ENCODE data around the gene CLSTN2. TPM values are rescaled to one million over a fixed set of nuclear protein-coding genes. Genes with fewer than 3 reads are reported as not detected.
A peak's percentile ranks its signal among the peaks of the same experiment; 100 is the strongest.

The CLSTN2 gene
- total RNA-seq, 1 experiment from 2014 or later: not detected

DNA sequence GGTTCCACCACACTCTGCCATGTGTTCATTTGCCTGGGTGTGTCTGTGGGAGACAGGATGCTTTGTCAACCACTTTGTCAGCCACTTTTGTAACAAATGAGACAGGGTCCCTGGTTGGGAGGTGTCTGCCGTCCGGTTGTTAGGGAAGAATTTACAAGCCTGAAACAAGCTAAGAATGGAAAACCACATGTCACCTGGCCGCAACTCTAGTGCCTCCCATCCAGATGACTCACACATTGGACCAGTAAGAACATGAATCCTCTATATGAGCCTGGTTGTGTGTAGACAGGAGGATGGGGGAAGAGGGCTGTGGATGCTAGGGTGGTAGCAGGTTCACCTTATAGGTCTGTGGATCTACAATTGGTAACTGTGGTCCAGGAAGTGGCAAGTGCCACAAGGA lies 335.3 kb downstream of the CLSTN2 start:
- ChIA-PET CTCF (no interaction called here), POLR2A (ENCODE audit: unreplicated experiment) (no interaction called here)
- Histone ChIP-seq H3F3A (ENCODE audit: insufficient read depth, low read depth) (no peaks in the 10 kb centered on the region), H3K27me3 (ENCODE audit: insufficient read depth, low read depth) (no peaks in the 10 kb centered on the region), H3K27ac (no peak overlapping the region), H3K79me2 (ENCODE audit: low read depth) (no peaks in the 10 kb centered on the region), H3K9me2 (ENCODE audit: insufficient read depth) (no peaks in the 10 kb centered on the region; the same call in 1 of the 2 replicates), H3K36me3 (ENCODE audit: low read depth) (no peaks in the 10 kb centered on the region), H2AFZ (no peak overlapping the region), H3K4me1 (replicated peaks; ENCODE audit: insufficient read depth) (no peaks in the 10 kb centered on the region), H3K4me3 (no peak overlapping the region), H3K4me2 (no peak overlapping the region), H4K20me1 (ENCODE audit: insufficient read depth) (no peaks in the 10 kb centered on the region), H3K9me3 (ENCODE audit: insufficient read depth, low read depth) (no peaks in the 10 kb centered on the region)
- no peak for DNase-seq
- no TSS peak for BruUV-seq (replicated peaks)
- intact Hi-C loops (cut with micrococcal nuclease; ENCODE audit: unreplicated experiment): no loop called here
- TF ChIP-seq, protein P1, sequence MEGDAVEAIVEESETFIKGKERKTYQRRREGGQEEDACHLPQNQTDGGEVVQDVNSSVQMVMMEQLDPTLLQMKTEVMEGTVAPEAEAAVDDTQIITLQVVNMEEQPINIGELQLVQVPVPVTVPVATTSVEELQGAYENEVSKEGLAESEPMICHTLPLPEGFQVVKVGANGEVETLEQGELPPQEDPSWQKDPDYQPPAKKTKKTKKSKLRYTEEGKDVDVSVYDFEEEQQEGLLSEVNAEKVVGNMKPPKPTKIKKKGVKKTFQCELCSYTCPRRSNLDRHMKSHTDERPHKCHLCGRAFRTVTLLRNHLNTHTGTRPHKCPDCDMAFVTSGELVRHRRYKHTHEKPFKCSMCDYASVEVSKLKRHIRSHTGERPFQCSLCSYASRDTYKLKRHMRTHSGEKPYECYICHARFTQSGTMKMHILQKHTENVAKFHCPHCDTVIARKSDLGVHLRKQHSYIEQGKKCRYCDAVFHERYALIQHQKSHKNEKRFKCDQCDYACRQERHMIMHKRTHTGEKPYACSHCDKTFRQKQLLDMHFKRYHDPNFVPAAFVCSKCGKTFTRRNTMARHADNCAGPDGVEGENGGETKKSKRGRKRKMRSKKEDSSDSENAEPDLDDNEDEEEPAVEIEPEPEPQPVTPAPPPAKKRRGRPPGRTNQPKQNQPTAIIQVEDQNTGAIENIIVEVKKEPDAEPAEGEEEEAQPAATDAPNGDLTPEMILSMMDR (conservative IDR thresholded peaks at IDR 0.05): no peak
- TF ChIP-seq EZH2 (IDR thresholded peaks at IDR 0.05; ENCODE audit: low read depth): no peak

DNA sequence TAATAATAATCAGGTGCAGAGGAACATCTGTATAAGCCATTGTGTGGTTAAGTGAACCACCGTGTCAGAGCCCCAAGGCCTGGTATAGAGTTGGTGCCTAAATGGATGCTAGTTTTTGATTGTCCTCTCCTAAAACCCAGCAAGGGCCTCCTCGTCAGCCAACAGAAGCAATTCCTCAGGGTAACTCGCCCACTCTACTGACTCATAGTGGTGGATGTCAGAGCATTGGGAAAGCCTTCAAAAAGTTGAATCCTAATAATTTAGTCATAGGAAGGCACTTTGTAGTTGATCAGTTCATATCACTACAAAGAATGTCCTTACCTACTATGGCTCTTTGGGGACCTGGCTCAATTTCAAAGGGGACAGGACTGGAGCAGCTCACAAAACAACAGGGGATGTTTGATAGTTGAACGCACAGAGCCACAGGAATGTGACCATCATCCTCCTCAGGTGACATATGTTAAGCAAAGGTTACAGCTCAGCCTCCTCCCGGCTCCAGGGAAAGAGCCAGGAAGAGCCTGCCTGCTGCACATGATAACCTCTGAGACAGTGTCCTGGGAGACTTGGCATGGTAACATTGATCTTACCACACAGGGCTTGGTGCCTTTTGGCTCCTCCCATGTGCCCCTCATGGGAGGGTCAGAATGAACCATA lies 338.7 kb downstream of the CLSTN2 start:
- POLR2A ChIA-PET (ENCODE audit: unreplicated experiment): no interaction called here

DNA sequence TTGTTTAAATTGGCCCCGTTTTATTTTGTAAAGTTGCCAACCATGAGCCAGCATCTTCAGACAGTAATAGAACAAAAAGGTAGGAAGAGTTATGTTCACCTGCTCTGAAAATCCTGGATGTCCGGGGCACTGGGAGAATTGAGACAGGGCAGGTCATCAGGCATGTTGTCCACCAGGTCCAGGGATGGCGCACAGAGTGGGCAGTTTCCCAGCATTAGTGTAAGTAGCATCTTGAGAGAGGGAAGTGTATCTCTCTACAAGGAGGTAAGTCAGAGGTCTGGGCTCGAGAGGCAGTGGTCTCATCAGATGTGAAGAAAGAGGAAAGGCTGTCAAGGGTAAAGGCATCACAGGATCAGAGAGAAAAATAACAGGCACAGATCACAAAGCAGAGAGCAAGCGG lies 339.4 kb downstream of the CLSTN2 start:
- CTCF ChIA-PET: no interaction called here

More for the DNA sequence above, 338.7 kb downstream of the CLSTN2 start:
- H4K20me1 ChIP-seq (ENCODE audit: insufficient read depth): no peaks in the 10 kb centered on the region
- no peak overlapping the region for H3K27ac ChIP-seq
- H3K4me2 ChIP-seq: no peak overlapping the region
- no peak overlapping the region for H3K4me3 ChIP-seq
- no peak overlapping the region for H2AFZ ChIP-seq
- H3K9me3 ChIP-seq (ENCODE audit: insufficient read depth, low read depth): no peaks in the 10 kb centered on the region
- H3K27me3 ChIP-seq (ENCODE audit: insufficient read depth, low read depth): no peaks in the 10 kb centered on the region
- peak in 1 of 2 experiments; percentile 35 for DNase-seq
- TF ChIP-seq, protein P1 (conservative IDR thresholded peaks at IDR 0.05): no peak
- TF ChIP-seq EZH2 (IDR thresholded peaks at IDR 0.05; ENCODE audit: low read depth): no peak
- intact Hi-C loops (cut with micrococcal nuclease; ENCODE audit: unreplicated experiment): no loop called here
- CTCF ChIA-PET: no interaction called here
- H3K79me2 ChIP-seq (ENCODE audit: low read depth): no peaks in the 10 kb centered on the region
- H3F3A ChIP-seq (ENCODE audit: insufficient read depth, low read depth): no peaks in the 10 kb centered on the region
- no peaks in the 10 kb centered on the region for H3K36me3 ChIP-seq (ENCODE audit: low read depth)
- BruUV-seq (replicated peaks): no TSS peak
- H3K9me2 ChIP-seq (ENCODE audit: insufficient read depth): no peaks in the 10 kb centered on the region; the same call in 1 of the 2 replicates
- no peaks in the 10 kb centered on the region for H3K4me1 ChIP-seq (replicated peaks; ENCODE audit: insufficient read depth)

More for the DNA sequence above, 339.4 kb downstream of the CLSTN2 start:
- H3K36me3 ChIP-seq (ENCODE audit: low read depth): no peaks in the 10 kb centered on the region
- intact Hi-C loops (cut with micrococcal nuclease; ENCODE audit: unreplicated experiment): no loop called here
- no peaks in the 10 kb centered on the region for H3K4me1 ChIP-seq (replicated peaks; ENCODE audit: insufficient read depth)
- no peaks in the 10 kb centered on the region for H4K20me1 ChIP-seq (ENCODE audit: insufficient read depth)
- H3K4me3 ChIP-seq: no peak overlapping the region
- POLR2A ChIA-PET (ENCODE audit: unreplicated experiment): no interaction called here
- H3K27ac ChIP-seq: no peak overlapping the region
- no peaks in the 10 kb centered on the region for H3F3A ChIP-seq (ENCODE audit: insufficient read depth, low read depth)
- BruUV-seq (replicated peaks): no TSS peak
- H3K79me2 ChIP-seq (ENCODE audit: low read depth): no peaks in the 10 kb centered on the region
- H3K27me3 ChIP-seq (ENCODE audit: insufficient read depth, low read depth): no peaks in the 10 kb centered on the region
- H3K9me3 ChIP-seq (ENCODE audit: insufficient read depth, low read depth): no peaks in the 10 kb centered on the region
- no peak for TF ChIP-seq EZH2 (IDR thresholded peaks at IDR 0.05; ENCODE audit: low read depth)
- TF ChIP-seq, protein P1 (conservative IDR thresholded peaks at IDR 0.05): no peak
- H3K4me2 ChIP-seq: no peak overlapping the region
- H3K9me2 ChIP-seq (ENCODE audit: insufficient read depth): no peaks in the 10 kb centered on the region; the same call in 1 of the 2 replicates
- no peak overlapping the region for H2AFZ ChIP-seq
- DNase-seq: no peak

All from PC-9 (cell line).